Stimulated activated CD4-positive, alpha-beta T cell treated with anti-CD3 and anti-CD28 coated beads, Interleukin-12 subunit alpha, Interleukin-12 subunit beta, amount 100 ng/mL, for 48 hours (primary cell): ENCODE measurements around the gene KCNJ6.
"Not testable (repeated sequence)": the region's sequence is repeated elsewhere in the genome, so short reads cannot be mapped to it uniquely, and the experiment has no call there.

Source experiments
- DNase-seq, 3 donors: peaks; one replicate each; pipeline ENCODE4 v3.0.0-alpha.2; 2020; ENCODE audit warnings: low read depth in 2 of 3, low spot score in 1 of 3

The KCNJ6 gene

GRCh38 chr21:37656899-37657298 lies 259.4 kb downstream of the KCNJ6 start:
- no peak for DNase-seq

GRCh38 chr21:37655611-37656300 lies 260.5 kb downstream of the KCNJ6 start:
- DNase-seq: no peak

- DNase-seq: no peak
These were observed 261.7 kb downstream of the KCNJ6 start for GRCh38 chr21:37654596-37654995.

- no peak for DNase-seq
These were observed 263.1 kb downstream of the KCNJ6 start for GRCh38 chr21:37653201-37653600.

GRCh38 chr21:37647781-37648180 lies 268.5 kb downstream of the KCNJ6 start:
- DNase-seq: no peak

GRCh38 chr21:37646761-37647160 lies 269.5 kb downstream of the KCNJ6 start:
- DNase-seq: not testable (repeated sequence)

- DNase-seq: no peak
These were observed 270.4 kb downstream of the KCNJ6 start for GRCh38 chr21:37645848-37646247.

- DNase-seq: no peak
These were observed 271.6 kb downstream of the KCNJ6 start for GRCh38 chr21:37644636-37645035.

- DNase-seq: not testable (repeated sequence)
These were observed 272.4 kb downstream of the KCNJ6 start for GRCh38 chr21:37643862-37644261.

- DNase-seq: peak in 2 of 3 donors; percentile 3 to 6
These were observed 273.8 kb downstream of the KCNJ6 start for GRCh38 chr21:37642493-37642892.

GRCh38 chr21:37639756-37640155 lies 276.5 kb downstream of the KCNJ6 start:
- no peak for DNase-seq

GRCh38 chr21:37636152-37636860 lies 280.0 kb downstream of the KCNJ6 start:
- no peak for DNase-seq

- no peak for DNase-seq
These were observed 284.7 kb downstream of the KCNJ6 start for GRCh38 chr21:37631319-37632117.

- DNase-seq: no peak
These were observed 285.4 kb downstream of the KCNJ6 start for GRCh38 chr21:37630872-37631271.

- no peak for DNase-seq
These were observed 287.9 kb downstream of the KCNJ6 start for GRCh38 chr21:37628362-37628761.

- no peak for DNase-seq
These were observed 288.7 kb downstream of the KCNJ6 start for GRCh38 chr21:37627561-37627960.

- DNase-seq: no peak
These were observed 289.2 kb downstream of the KCNJ6 start for GRCh38 chr21:37627074-37627473.

- no peak for DNase-seq
These were observed 289.9 kb downstream of the KCNJ6 start for GRCh38 chr21:37626320-37626719.

- DNase-seq: no peak
These were observed 292.6 kb downstream of the KCNJ6 start for GRCh38 chr21:37623689-37624088.

- no peak for DNase-seq
These were observed 293.1 kb downstream of the KCNJ6 start for GRCh38 chr21:37623183-37623582.

GRCh38 chr21:37622755-37623154 lies 293.5 kb downstream of the KCNJ6 start:
- no peak for DNase-seq

GRCh38 chr21:37620401-37620800 lies 295.9 kb downstream of the KCNJ6 start:
- DNase-seq: no peak
